HepG2 (cell line): ENCODE data around the gene MEA1. TPM values are rescaled to one million over a fixed set of nuclear protein-coding genes. Genes with fewer than 3 reads are reported as not detected.

Experiments used
- FOSL1 ChIP-seq: sonication (generic); formaldehyde crosslinking; IDR thresholded peaks from 2 replicates; pipeline ENCODE4 v1.9.0; 2021; ENCODE audit warnings: missing genetic modification reagents, borderline replicate concordance
- FOXA1 ChIP-seq, 2 experiments: fragments of 450-650 bp in 1 of 2; sonication (generic) in 1 of 2; formaldehyde crosslinking in 1 of 2; IDR thresholded peaks; 2 replicates each; pipeline versions ENCODE4 v1.4.0 to v1.6.1; 2016 to 2020; ENCODE audit warnings: missing genetic modification reagents in 1 of 2
- KDM5A ChIP-seq: fragments of 200-600 bp; sonication (generic); IDR thresholded peaks from 2 replicates; pipeline ENCODE4 v1.7.0; 2018; ENCODE audit warnings: antibody characterized with exemption, mild to moderate bottlenecking, low read length, borderline replicate concordance
- KDM5B ChIP-seq: sonication (generic); formaldehyde crosslinking; IDR thresholded peaks from 2 replicates; pipeline ENCODE4 v1.4.0; 2020; ENCODE audit warnings: missing genetic modification reagents, mild to moderate bottlenecking, borderline replicate concordance
- MED13 ChIP-seq: sonication (generic); formaldehyde crosslinking; IDR thresholded peaks from 2 replicates; pipeline ENCODE4 v1.5.0; 2020; ENCODE audit warnings: missing genetic modification reagents
- MTF2 ChIP-seq: sonication (generic); formaldehyde crosslinking; IDR thresholded peaks from 2 replicates; pipeline ENCODE4 v1.5.0; 2020; ENCODE audit warnings: missing genetic modification reagents, borderline replicate concordance
- NFIB ChIP-seq: sonication (generic); formaldehyde crosslinking; IDR thresholded peaks from 2 replicates; pipeline ENCODE4 v1.9.0; 2021; ENCODE audit warnings: missing genetic modification reagents, mild to moderate bottlenecking, borderline replicate concordance
- NPAS2 ChIP-seq: sonication (generic); formaldehyde crosslinking; IDR thresholded peaks from 2 replicates; pipeline ENCODE4 v1.8.0; 2022; ENCODE audit warnings: mild to moderate bottlenecking, missing genetic modification reagents, borderline replicate concordance
- PHF21A ChIP-seq: sonication (generic); formaldehyde crosslinking; IDR thresholded peaks from 2 replicates; pipeline ENCODE4 v1.5.0; 2020; ENCODE audit warnings: mild to moderate bottlenecking, missing genetic modification reagents
- RARA ChIP-seq: IDR thresholded peaks from 2 replicates; pipeline ENCODE4 v1.6.1; 2016; ENCODE audit warnings: missing genetic modification reagents, missing compliant biosample characterization
- SIX4 ChIP-seq: sonication (generic); formaldehyde crosslinking; IDR thresholded peaks from 2 replicates; pipeline ENCODE4 v1.4.0; 2020; ENCODE audit warnings: missing genetic modification reagents
- SSRP1 ChIP-seq: IDR thresholded peaks from 2 replicates; pipeline ENCODE4 v1.6.1; 2016; ENCODE audit warnings: control low read depth
- ZBTB4 ChIP-seq: sonication (generic); formaldehyde crosslinking; IDR thresholded peaks from 2 replicates; pipeline ENCODE4 v1.4.0; 2020; ENCODE audit warnings: missing genetic modification reagents, mild to moderate bottlenecking, borderline replicate concordance
- ZFY ChIP-seq: sonication (generic); formaldehyde crosslinking; IDR thresholded peaks from 2 replicates; pipeline ENCODE4 v1.4.0; 2020; ENCODE audit warnings: missing genetic modification reagents
- ZNF609 ChIP-seq: sonication (generic); formaldehyde crosslinking; IDR thresholded peaks from 2 replicates; pipeline ENCODE4 v1.4.0; 2020; ENCODE audit warnings: mild to moderate bottlenecking, missing genetic modification reagents, borderline replicate concordance
- ZNF615 ChIP-seq: sonication (generic); formaldehyde crosslinking; IDR thresholded peaks from 2 replicates; pipeline ENCODE4 v1.5.0; 2020; ENCODE audit warnings: mild to moderate bottlenecking, missing genetic modification reagents, borderline replicate concordance
- polyA plus RNA-seq, 8 experiments: library from polyadenylated mRNA; depleted of rRNA in 3 of 8; stranded (reverse) in 7 of 8; unstranded in 1 of 8; fragments of >200 nt; fragmentation: Illumina TruSeq in 4 of 8; extraction: Trizol in 4 of 8; gene quantifications; 2 replicates each; pipeline versions ENCODE4 v1.2.1 to v1.2.3, GENCODE V29; 2011 to 2016; ENCODE audit warnings: low read depth in 4 of 8, missing spikeins in 1 of 8, mixed read lengths in 1 of 8; ENCODE audit not compliant: insufficient read depth in 1 of 8
- total RNA-seq, 5 experiments: library from RNA; depleted of rRNA; stranded (reverse); fragments of >200 nt; fragmentation: Illumina TruSeq; extraction: Trizol; gene quantifications; 2 replicates each; pipeline ENCODE4 v1.2.3, GENCODE V29; 2016; ENCODE audit warnings: low read depth in 1 of 5
- TF ChIP-seq, protein P1 (sequence below): IDR thresholded peaks from 2 replicates; pipeline ENCODE4 v1.6.1; 2016; ENCODE audit warnings: mild to moderate bottlenecking, missing biosample characterization, missing genetic modification reagents
- TF ChIP-seq, protein P2 (sequence below): sonication (generic); formaldehyde crosslinking; IDR thresholded peaks from 2 replicates; pipeline ENCODE4 v1.4.0; 2020; ENCODE audit warnings: missing genetic modification reagents

The MEA1 gene
- total and polyA plus RNA-seq, 2 of the 13 experiments (the other 11 are each of a cell fraction or from before 2014, with no cell fraction given), result 75.6 to 86.2 TPM

DNA sequence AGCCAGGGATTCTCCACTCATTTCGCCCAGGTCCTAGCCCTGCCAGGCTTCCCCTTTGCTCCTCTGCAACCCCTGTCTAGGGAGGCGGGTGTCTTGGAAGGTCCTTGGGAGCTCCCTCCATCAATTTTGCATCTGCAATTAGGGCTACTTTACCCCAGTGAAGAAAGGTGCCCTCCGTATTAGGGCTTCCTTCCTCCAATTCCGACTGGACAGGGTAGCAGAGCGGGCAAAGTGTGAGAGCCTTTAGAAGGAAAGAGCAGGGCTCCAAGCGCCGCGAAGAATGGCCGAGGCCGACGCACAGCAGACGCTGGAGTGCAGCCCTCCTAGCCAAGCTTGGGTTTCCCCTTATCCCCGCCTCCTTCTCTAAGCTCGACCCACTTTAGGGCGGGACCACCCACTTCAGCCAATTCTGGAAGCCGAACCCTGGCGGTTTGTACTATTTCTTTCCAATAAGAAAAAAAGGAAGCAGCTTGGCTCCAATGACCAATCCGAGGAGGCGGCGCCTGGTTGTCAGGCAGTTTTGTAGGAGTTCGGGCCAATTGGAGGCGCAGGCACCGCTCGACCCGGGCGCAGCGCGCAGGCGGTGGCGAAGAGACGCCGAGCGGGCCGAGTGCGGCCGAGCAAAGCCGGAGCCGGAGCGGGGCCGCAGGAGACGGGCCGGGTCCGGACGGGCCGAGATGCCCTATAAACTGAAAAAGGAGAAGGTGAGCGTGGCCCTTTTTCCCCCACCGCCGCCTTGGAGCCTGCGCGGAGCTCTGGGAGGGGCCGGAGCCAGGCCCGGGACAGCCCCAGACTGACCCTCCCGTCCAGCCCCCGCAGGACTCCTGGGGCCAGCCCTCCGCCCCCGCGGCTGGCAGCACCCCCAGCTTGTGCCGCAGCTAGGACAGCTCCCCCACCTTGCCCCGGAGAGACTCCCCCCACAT, 29.5 kb downstream of the MEA1 start, which contains the start of gene PPP2R5D (continued):
- TF ChIP-seq, protein P1, sequence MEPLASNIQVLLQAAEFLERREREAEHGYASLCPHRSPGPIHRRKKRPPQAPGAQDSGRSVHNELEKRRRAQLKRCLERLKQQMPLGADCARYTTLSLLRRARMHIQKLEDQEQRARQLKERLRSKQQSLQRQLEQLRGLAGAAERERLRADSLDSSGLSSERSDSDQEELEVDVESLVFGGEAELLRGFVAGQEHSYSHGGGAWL (CRISPR knock-in tag), result 0 out of 2 replicates have a peak, but pooled peaks have one; percentile 67
- TF ChIP-seq ZNF609 (CRISPR knock-in tag) (no peak), NPAS2 (no peak), RARA (CRISPR knock-in tag) (no peak), SSRP1 (CRISPR knock-in tag) (no peak), FOXA1 (IDR thresholded peaks at IDR 0.05) (no peak), FOXA1 (CRISPR knock-in tag; IDR thresholded peaks at IDR 0.05) (no peak), KDM5A (peak; percentile 56; the same call in 1 of the 2 replicates), FOSL1 (CRISPR knock-in tag) (no peak), NFIB (CRISPR knock-in tag) (no peak), MED13 (CRISPR knock-in tag) (peak; percentile 26; the same call in 1 of the 2 replicates), KDM5B (CRISPR knock-in tag) (peak; percentile 58; the same call in 1 of the 2 replicates), ZNF615 (CRISPR knock-in tag) (peak; percentile 67; the same call in 1 of the 2 replicates), MTF2 (CRISPR knock-in tag) (peak; percentile 38; the same call in 1 of the 2 replicates), SIX4 (CRISPR knock-in tag) (no peak), PHF21A (CRISPR knock-in tag) (0 out of 2 replicates have a peak, but pooled peaks have one; percentile 54), ZFY (peak; percentile 91), ZBTB4 (CRISPR knock-in tag) (no peak)
- TF ChIP-seq, protein P2, sequence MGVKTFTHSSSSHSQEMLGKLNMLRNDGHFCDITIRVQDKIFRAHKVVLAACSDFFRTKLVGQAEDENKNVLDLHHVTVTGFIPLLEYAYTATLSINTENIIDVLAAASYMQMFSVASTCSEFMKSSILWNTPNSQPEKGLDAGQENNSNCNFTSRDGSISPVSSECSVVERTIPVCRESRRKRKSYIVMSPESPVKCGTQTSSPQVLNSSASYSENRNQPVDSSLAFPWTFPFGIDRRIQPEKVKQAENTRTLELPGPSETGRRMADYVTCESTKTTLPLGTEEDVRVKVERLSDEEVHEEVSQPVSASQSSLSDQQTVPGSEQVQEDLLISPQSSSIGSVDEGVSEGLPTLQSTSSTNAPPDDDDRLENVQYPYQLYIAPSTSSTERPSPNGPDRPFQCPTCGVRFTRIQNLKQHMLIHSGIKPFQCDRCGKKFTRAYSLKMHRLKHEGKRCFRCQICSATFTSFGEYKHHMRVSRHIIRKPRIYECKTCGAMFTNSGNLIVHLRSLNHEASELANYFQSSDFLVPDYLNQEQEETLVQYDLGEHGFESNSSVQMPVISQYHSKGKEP (CRISPR knock-in tag), result no peak; the same call in 1 of the 2 replicates
